ENCODE measurements around the gene MARCHF10. TPM values are rescaled to one million over a fixed set of nuclear protein-coding genes. Genes with fewer than 3 reads are reported as not detected.

The MARCHF10 gene
- total RNA-seq, 1 donor from 2014 or later = not detected

GRCh38 chr17:62666801-62667591, 141.1 kb downstream of the MARCHF10 start:
- Mint-ChIP-seq H3K36me3 (ENCODE audit: low read depth) (no peaks in the 10 kb centered on the region), H3K4me1 (no peaks in the 10 kb centered on the region), H3K9me3 (no peaks in the 10 kb centered on the region), H3K27me3 (no peaks in the 10 kb centered on the region), H3K27ac (no peak overlapping the region), H3K4me3 (no peak overlapping the region)
- ChIA-PET POLR2A (no interaction called here), CTCF (no interaction called here)
- DNase-seq = no peak
- no peak for TF ChIP-seq CTCF (IDR thresholded peaks at IDR 0.05)
- intact Hi-C loops (cut with micrococcal nuclease) = no loop called here
- ATAC-seq (ENCODE audit: low read depth) = no peak

- no peak overlapping the region for H3K4me3 Mint-ChIP-seq
- no peaks in the 10 kb centered on the region for H3K36me3 Mint-ChIP-seq (ENCODE audit: low read depth)
- H3K4me1 Mint-ChIP-seq = no peaks in the 10 kb centered on the region
- POLR2A ChIA-PET = no interaction called here
- H3K9me3 Mint-ChIP-seq = peaks cover 3% of the 10 kb centered on the region
- no peak for TF ChIP-seq CTCF (IDR thresholded peaks at IDR 0.05)
- ATAC-seq (ENCODE audit: low read depth) (no peak), DNase-seq (no peak)
- intact Hi-C loops (cut with micrococcal nuclease) = no loop called here
- H3K27ac Mint-ChIP-seq = no peak overlapping the region
- CTCF ChIA-PET = no interaction called here
- no peaks in the 10 kb centered on the region for H3K27me3 Mint-ChIP-seq
Observed at GRCh38 chr17:62666061-62666800, 141.9 kb downstream of the MARCHF10 start.

GRCh38 chr17:62665599-62665998, 142.5 kb downstream of the MARCHF10 start:
- DNase-seq = no peak
- Mint-ChIP-seq H3K4me3 (no peak overlapping the region), H3K4me1 (no peaks in the 10 kb centered on the region), H3K27me3 (no peaks in the 10 kb centered on the region), H3K9me3 (peaks cover 9% of the 10 kb centered on the region), H3K36me3 (ENCODE audit: low read depth) (no peaks in the 10 kb centered on the region), H3K27ac (no peak overlapping the region)
- ChIA-PET CTCF (no interaction called here), POLR2A (no interaction called here)
- ATAC-seq (ENCODE audit: low read depth) = no peak
- intact Hi-C loops (cut with micrococcal nuclease) = no loop called here
- TF ChIP-seq CTCF (IDR thresholded peaks at IDR 0.05) = no peak

GRCh38 chr17:62664336-62665120, 143.6 kb downstream of the MARCHF10 start:
- ChIA-PET CTCF (no interaction called here), POLR2A (no interaction called here)
- Mint-ChIP-seq H3K4me3 (no peak overlapping the region), H3K36me3 (ENCODE audit: low read depth) (no peaks in the 10 kb centered on the region), H3K4me1 (no peaks in the 10 kb centered on the region), H3K27ac (no peak overlapping the region), H3K27me3 (no peaks in the 10 kb centered on the region), H3K9me3 (peaks cover 13% of the 10 kb centered on the region)
- TF ChIP-seq CTCF (IDR thresholded peaks at IDR 0.05) = no peak
- ATAC-seq (ENCODE audit: low read depth) = no peak
- DNase-seq = no peak
- intact Hi-C loops (cut with micrococcal nuclease) = no loop called here

- TF ChIP-seq CTCF (IDR thresholded peaks at IDR 0.05) = no peak
- Mint-ChIP-seq H3K36me3 (ENCODE audit: low read depth) (no peaks in the 10 kb centered on the region), H3K27ac (no peak overlapping the region), H3K4me1 (no peaks in the 10 kb centered on the region), H3K9me3 (peaks cover 13% of the 10 kb centered on the region), H3K27me3 (no peaks in the 10 kb centered on the region), H3K4me3 (no peak overlapping the region)
- intact Hi-C loops (cut with micrococcal nuclease) = no loop called here
- ATAC-seq (ENCODE audit: low read depth) (no peak), DNase-seq (no peak)
- ChIA-PET CTCF (no interaction called here), POLR2A (no interaction called here)
Observed at GRCh38 chr17:62663304-62663703, 144.8 kb downstream of the MARCHF10 start.
